ENCODE data around the gene SIPA1L3.

The SIPA1L3 gene

DNA sequence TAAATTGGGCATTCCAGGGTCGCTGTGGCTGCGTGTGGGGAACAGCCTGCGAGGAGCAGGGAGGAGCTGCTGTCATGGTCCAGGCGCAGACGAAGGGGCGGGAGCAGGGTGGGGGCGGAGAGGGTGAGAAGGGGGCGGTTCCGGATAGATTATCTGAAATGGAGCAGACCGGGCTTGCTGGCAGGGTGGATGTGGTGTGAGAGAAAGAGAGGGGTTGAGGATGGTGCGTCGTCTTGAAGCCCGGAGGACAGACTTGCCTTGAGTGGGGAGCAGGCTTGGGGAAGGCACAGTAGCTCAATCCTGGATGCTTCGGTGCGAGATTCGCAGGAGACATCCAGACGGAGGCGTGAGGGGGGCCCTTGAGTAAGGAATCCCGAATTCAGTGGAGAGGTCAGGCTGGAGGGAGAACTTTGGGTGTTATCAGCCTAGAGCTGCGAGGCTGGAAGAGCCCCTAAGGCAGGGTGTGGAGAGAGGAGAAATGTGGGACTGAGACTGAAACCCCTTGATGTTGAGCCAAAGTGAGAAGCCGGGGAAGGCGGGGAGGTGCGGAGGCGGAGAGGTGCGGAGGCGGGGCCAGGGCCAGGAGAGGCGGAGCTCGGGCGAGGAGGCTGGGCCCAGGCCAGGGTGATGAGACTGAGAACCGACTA is 276.4 kb downstream of the SIPA1L3 start:
- Histone ChIP-seq H3K9ac (no peak overlapping the region), H2AFZ (ENCODE audit: low read depth) (no peak overlapping the region), H3K27me3 (ENCODE audit: insufficient read depth, low read depth) (no peaks in the 10 kb centered on the region), H3K36me3 (ENCODE audit: insufficient read depth) (no peaks in the 10 kb centered on the region), H3K79me2 (ENCODE audit: insufficient read depth, low read depth) (no peaks in the 10 kb centered on the region), H3K4me1 (ENCODE audit: low read depth, poor library complexity, severe bottlenecking) (no peaks in the 10 kb centered on the region), H3K27ac (no peak overlapping the region), H4K20me1 (ENCODE audit: insufficient read depth) (no peaks in the 10 kb centered on the region), H3K4me2 (no peak overlapping the region), H3K4me3 (IDR thresholded peaks at IDR 0.05; ENCODE audit: insufficient read depth, low read depth, low read length) (no peak overlapping the region)
- TF ChIP-seq CTCF (conservative IDR thresholded peaks at IDR 0.05; ENCODE audit: low read depth, low read length) = no peak

DNA sequence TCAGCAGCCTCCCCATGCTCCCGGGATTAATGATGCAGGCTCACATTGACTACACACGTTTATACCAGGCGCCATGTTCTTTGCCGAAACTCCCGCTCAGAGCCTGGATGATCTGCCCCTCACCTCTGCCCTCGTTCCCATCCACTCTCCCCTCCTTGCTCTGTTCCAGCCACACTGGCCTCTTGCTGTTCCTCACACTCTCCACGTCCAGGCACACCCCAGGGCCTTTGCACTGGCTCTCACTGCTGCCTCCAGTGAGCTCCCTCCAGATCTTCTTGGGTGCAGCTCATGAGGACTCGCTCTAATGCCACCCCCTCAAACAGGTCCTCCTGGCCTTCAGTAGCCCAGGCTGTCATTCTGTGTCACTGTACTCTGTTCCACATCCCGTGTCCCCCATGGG is 277.8 kb downstream of the SIPA1L3 start:
- H3K27me3 ChIP-seq (ENCODE audit: insufficient read depth, low read depth) = no peaks in the 10 kb centered on the region
- H3K4me2 ChIP-seq = no peak overlapping the region
- TF ChIP-seq CTCF (conservative IDR thresholded peaks at IDR 0.05; ENCODE audit: low read depth, low read length) = no peak
- no peaks in the 10 kb centered on the region for H4K20me1 ChIP-seq (ENCODE audit: insufficient read depth)
- H3K9ac ChIP-seq = no peak overlapping the region
- no peak overlapping the region for H2AFZ ChIP-seq (ENCODE audit: low read depth)
- no peaks in the 10 kb centered on the region for H3K79me2 ChIP-seq (ENCODE audit: insufficient read depth, low read depth)
- H3K4me3 ChIP-seq (IDR thresholded peaks at IDR 0.05; ENCODE audit: insufficient read depth, low read depth, low read length) = no peak overlapping the region
- no peaks in the 10 kb centered on the region for H3K36me3 ChIP-seq (ENCODE audit: insufficient read depth)
- no peak overlapping the region for H3K27ac ChIP-seq
- H3K4me1 ChIP-seq (ENCODE audit: low read depth, poor library complexity, severe bottlenecking) = no peaks in the 10 kb centered on the region

DNA sequence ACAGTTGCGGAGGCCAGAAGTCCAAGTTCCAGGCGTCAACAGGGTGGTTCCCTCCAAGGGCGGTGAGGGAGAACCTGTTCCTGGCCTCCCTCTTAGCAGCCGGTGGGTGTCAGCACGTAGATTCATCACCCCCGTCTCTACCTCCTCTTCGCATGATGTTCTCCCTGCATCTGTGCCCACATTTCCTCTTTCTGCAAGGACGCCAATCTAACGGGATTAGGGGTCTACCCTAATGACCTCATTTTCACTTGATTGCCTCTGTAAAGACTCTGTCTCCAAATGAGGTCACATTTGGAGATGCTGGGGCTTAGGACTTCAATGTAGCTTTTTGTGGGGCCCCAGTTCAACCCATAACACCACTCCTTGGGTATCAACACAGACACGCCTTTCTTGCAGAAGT is 278.6 kb downstream of the SIPA1L3 start:
- H3K9ac ChIP-seq = no peak overlapping the region
- H3K27me3 ChIP-seq (ENCODE audit: insufficient read depth, low read depth) = no peaks in the 10 kb centered on the region
- no peaks in the 10 kb centered on the region for H4K20me1 ChIP-seq (ENCODE audit: insufficient read depth)
- no peaks in the 10 kb centered on the region for H3K79me2 ChIP-seq (ENCODE audit: insufficient read depth, low read depth)
- H3K27ac ChIP-seq = no peak overlapping the region
- no peak overlapping the region for H3K4me2 ChIP-seq
- TF ChIP-seq CTCF (conservative IDR thresholded peaks at IDR 0.05; ENCODE audit: low read depth, low read length) = no peak
- no peak overlapping the region for H3K4me3 ChIP-seq (IDR thresholded peaks at IDR 0.05; ENCODE audit: insufficient read depth, low read depth, low read length)
- H3K4me1 ChIP-seq (ENCODE audit: low read depth, poor library complexity, severe bottlenecking) = no peaks in the 10 kb centered on the region
- H2AFZ ChIP-seq (ENCODE audit: low read depth) = no peak overlapping the region
- H3K36me3 ChIP-seq (ENCODE audit: insufficient read depth) = no peaks in the 10 kb centered on the region

DNA sequence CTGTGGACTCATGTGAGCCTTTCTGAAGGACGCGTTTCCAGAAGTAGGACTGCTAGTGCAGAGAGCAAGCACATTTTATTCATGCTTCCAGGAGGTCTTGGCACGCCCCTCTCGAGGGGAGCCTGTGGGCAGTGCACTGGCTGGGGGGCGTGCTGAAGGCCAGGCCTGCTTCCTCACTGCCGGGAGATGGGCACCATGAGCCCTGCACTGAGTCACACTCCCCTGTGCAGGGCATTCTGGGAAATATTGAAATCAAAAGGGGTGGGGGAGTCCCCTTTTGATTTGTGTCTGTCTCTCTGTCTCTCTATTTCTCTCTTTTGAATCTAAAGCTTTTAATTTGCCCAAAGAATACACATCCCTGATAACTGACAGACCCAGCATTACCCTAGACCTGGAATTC is 283.1 kb downstream of the SIPA1L3 start:
- Histone ChIP-seq H2AFZ (ENCODE audit: low read depth) (no peak overlapping the region), H4K20me1 (ENCODE audit: insufficient read depth) (no peaks in the 10 kb centered on the region), H3K27ac (no peak overlapping the region), H3K4me3 (IDR thresholded peaks at IDR 0.05; ENCODE audit: insufficient read depth, low read depth, low read length) (no peak overlapping the region), H3K36me3 (ENCODE audit: insufficient read depth) (no peaks in the 10 kb centered on the region), H3K4me1 (ENCODE audit: low read depth, poor library complexity, severe bottlenecking) (no peaks in the 10 kb centered on the region), H3K9ac (no peak overlapping the region), H3K4me2 (no peak overlapping the region), H3K27me3 (ENCODE audit: insufficient read depth, low read depth) (no peaks in the 10 kb centered on the region), H3K79me2 (ENCODE audit: insufficient read depth, low read depth) (no peaks in the 10 kb centered on the region)
- no peak for TF ChIP-seq CTCF (conservative IDR thresholded peaks at IDR 0.05; ENCODE audit: low read depth, low read length)

Measured in KMS-11 (cell line).